Tibial nerve (tissue), 4 donors: Measurements from ENCODE around the gene P2RY14.

ENCODE experiments used
- CTCF ChIP-seq, 5 experiments: fragments of 200-600 bp in 3 of 5; fragments of 450-650 bp in 2 of 5; sonication (generic) in 3 of 5; IDR thresholded peaks; one replicate each; pipeline ENCODE4 v1.5.1; 2016 to 2019; ENCODE audit warnings: antibody characterized with exemption in 5 of 5, mild to moderate bottlenecking in 3 of 5, moderate library complexity in 2 of 5
- EP300 ChIP-seq, 2 donors: sonication (generic); formaldehyde crosslinking; IDR thresholded peaks; one replicate each; pipeline ENCODE4 v1.6.1; 2017; ENCODE audit warnings: antibody characterized with exemption in 2 of 2, mild to moderate bottlenecking in 1 of 2
- POLR2A ChIP-seq, 2 donors: fragments of 450-650 bp; IDR thresholded peaks; one replicate each; pipeline ENCODE4 v1.6.1; 2017; ENCODE audit warnings: antibody characterized with exemption in 2 of 2, mild to moderate bottlenecking in 2 of 2, moderate library complexity in 2 of 2

- no peak for TF ChIP-seq CTCF (IDR thresholded peaks at IDR 0.05)
- no peak for TF ChIP-seq EP300 (IDR thresholded peaks at IDR 0.05)
- no peak for TF ChIP-seq POLR2A (IDR thresholded peaks at IDR 0.05)
Observed at GRCh38 chr3:151228666-151229040, 49.7 kb downstream of the P2RY14 start.
